ENCODE measurements around the gene CENPV.

Gene CENPV

GRCh38 chr17:16383216-16383615, 29.9 kb upstream of the CENPV start:
- no peak overlapping the region for H3K9ac ChIP-seq (ENCODE audit: low read depth, low read length)

GRCh38 chr17:16381496-16381820, 28.2 kb upstream of the CENPV start:
- H3K4me3 ChIP-seq (ENCODE audit: low read depth in 1 of 2, low read length in 2 of 2) = peak overlapping the region; percentile 49 to 66; a peak in 3 of 4 replicates
- H3K9me3 ChIP-seq (ENCODE audit: insufficient read depth, low read length, severe bottlenecking) = no peaks in the 10 kb centered on the region
- TF ChIP-seq EZH2 (IDR thresholded peaks at IDR 0.05; ENCODE audit: borderline replicate concordance, low read depth, low read length, severe bottlenecking) (no peak), CTCF (IDR thresholded peaks at IDR 0.05; ENCODE audit: borderline replicate concordance, extremely low read depth, low read length, poor library complexity, severe bottlenecking) (no peak)
- peak overlapping the region; percentile 98 for H3K27ac ChIP-seq (ENCODE audit: low read length)
- peaks cover 27% of the 10 kb centered on the region; the same call in 1 of the 2 replicates for H4K20me1 ChIP-seq (ENCODE audit: insufficient read depth, low read length)
- H3K36me3 ChIP-seq (ENCODE audit: insufficient read depth, low read length) = peaks cover 25% of the 10 kb centered on the region
- H3K4me2 ChIP-seq (ENCODE audit: insufficient read depth, low read length) = peak overlapping the region; percentile 66
- DNase-seq (no peak), ATAC-seq (ENCODE audit: insufficient read depth, low read depth) (no peak)
- H3K4me1 ChIP-seq (ENCODE audit: insufficient read depth, low read length) = peaks cover 31% of the 10 kb centered on the region
- H2AFZ ChIP-seq (ENCODE audit: low read depth, low read length) = peak overlapping the region; percentile 90; the same call in 1 of the 2 replicates
- peaks cover under 1% of the 10 kb centered on the region for H3K27me3 ChIP-seq (ENCODE audit: insufficient read depth, low read length, poor library complexity)
- H3K79me2 ChIP-seq (ENCODE audit: insufficient read depth, low read length) = peaks cover 19% of the 10 kb centered on the region
- peak overlapping the region; percentile 66 for H3K9ac ChIP-seq (ENCODE audit: low read depth, low read length)

More at GRCh38 chr17:16383216-16383615, 29.9 kb upstream of the CENPV start:
- ATAC-seq (ENCODE audit: insufficient read depth, low read depth) (no peak), DNase-seq (no peak)
- Histone ChIP-seq H3K79me2 (ENCODE audit: insufficient read depth, low read length) (peaks cover 19% of the 10 kb centered on the region), H3K4me2 (ENCODE audit: insufficient read depth, low read length) (peak overlapping the region; percentile 66), H3K36me3 (ENCODE audit: insufficient read depth, low read length) (peaks cover 25% of the 10 kb centered on the region), H3K4me3 (ENCODE audit: low read depth in 1 of 2, low read length in 2 of 2) (no peak overlapping the region), H4K20me1 (ENCODE audit: insufficient read depth, low read length) (peaks cover 27% of the 10 kb centered on the region; the same call in 1 of the 2 replicates), H3K27ac (ENCODE audit: low read length) (no peak overlapping the region), H2AFZ (ENCODE audit: low read depth, low read length) (no peak overlapping the region), H3K27me3 (ENCODE audit: insufficient read depth, low read length, poor library complexity) (peaks cover 4% of the 10 kb centered on the region), H3K9me3 (ENCODE audit: insufficient read depth, low read length, severe bottlenecking) (no peaks in the 10 kb centered on the region), H3K4me1 (ENCODE audit: insufficient read depth, low read length) (peaks cover 37% of the 10 kb centered on the region)
- TF ChIP-seq CTCF (IDR thresholded peaks at IDR 0.05; ENCODE audit: borderline replicate concordance, extremely low read depth, low read length, poor library complexity, severe bottlenecking) = no peak
- no peak for TF ChIP-seq EZH2 (IDR thresholded peaks at IDR 0.05; ENCODE audit: borderline replicate concordance, low read depth, low read length, severe bottlenecking)

GRCh38 chr17:16380640-16381495, 27.6 kb upstream of the CENPV start, which contains the start of gene UBB:
TSS of gene UBB (plus strand) at chr17:16381091. CDS start at chr17:16381908, 817 bp downstream.
- Histone ChIP-seq H3K4me3 (ENCODE audit: low read depth in 1 of 2, low read length in 2 of 2) (peak within 1 kb of the TSS; percentile 49 to 66; a peak in 3 of 4 replicates), H2AFZ (ENCODE audit: low read depth, low read length) (peak within 1 kb of the TSS; percentile 90), H3K9ac (ENCODE audit: low read depth, low read length) (peak within 1 kb of the TSS; percentile 66), H3K79me2 (ENCODE audit: insufficient read depth, low read length) (peaks cover 19% of the 10 kb centered on the region), H3K27ac (ENCODE audit: low read length) (peak within 1 kb of the TSS; percentile 98), H3K4me2 (ENCODE audit: insufficient read depth, low read length) (peak within 1 kb of the TSS; percentile 66), H3K36me3 (ENCODE audit: insufficient read depth, low read length) (peaks cover 25% of the 10 kb centered on the region), H4K20me1 (ENCODE audit: insufficient read depth, low read length) (peaks cover 27% of the 10 kb centered on the region; the same call in 1 of the 2 replicates), H3K4me1 (ENCODE audit: insufficient read depth, low read length) (peaks cover 25% of the 10 kb centered on the region), H3K9me3 (ENCODE audit: insufficient read depth, low read length, severe bottlenecking) (no peaks in the 10 kb centered on the region), H3K27me3 (ENCODE audit: insufficient read depth, low read length, poor library complexity) (no peaks in the 10 kb centered on the region)
- DNase-seq (peak; percentile 98), ATAC-seq (ENCODE audit: insufficient read depth, low read depth) (peak; percentile 98)
- TF ChIP-seq CTCF (IDR thresholded peaks at IDR 0.05; ENCODE audit: borderline replicate concordance, extremely low read depth, low read length, poor library complexity, severe bottlenecking) (peak; percentile 9), EZH2 (IDR thresholded peaks at IDR 0.05; ENCODE audit: borderline replicate concordance, low read depth, low read length, severe bottlenecking) (no peak)
